GM12865 (cell line): ENCODE measurements around the gene ARMC9.

Experiments used
- DNase-seq: peaks from one replicate; pipeline ENCODE4 v3.0.0; 2010; ENCODE audit warnings: low read depth
- H3K4me3 ChIP-seq: 2 replicates; pipeline ENCODE4 v1.5.1; 2011; ENCODE audit warnings: mild to moderate bottlenecking, low read depth, low read length, control low read depth
- CTCF ChIP-seq: IDR thresholded peaks from 2 replicates; pipeline ENCODE4 v1.5.1; 2011; ENCODE audit warnings: low read length, control low read depth, low read depth, inconsistent platforms; ENCODE audit not compliant: insufficient read depth; ENCODE audit errors: missing control alignments

The ARMC9 gene

GRCh38 chr2:231241755-231242507, 43.5 kb downstream of the ARMC9 start:
- DNase-seq = no peak
- no peak for TF ChIP-seq CTCF
- H3K4me3 ChIP-seq = no peak overlapping the region

- no peak for DNase-seq
- H3K4me3 ChIP-seq = no peak overlapping the region
- no peak for TF ChIP-seq CTCF
These were observed 45.4 kb downstream of the ARMC9 start for GRCh38 chr2:231243866-231244265.

GRCh38 chr2:231244382-231245248, 46.2 kb downstream of the ARMC9 start:
- H3K4me3 ChIP-seq = no peak overlapping the region
- no peak for DNase-seq
- TF ChIP-seq CTCF = no peak

GRCh38 chr2:231245249-231246094, 47.0 kb downstream of the ARMC9 start:
- no peak overlapping the region for H3K4me3 ChIP-seq
- peak; percentile 45 for DNase-seq
- peak; percentile 33 for TF ChIP-seq CTCF

GRCh38 chr2:231246171-231246842, 47.9 kb downstream of the ARMC9 start:
- H3K4me3 ChIP-seq = no peak overlapping the region
- no peak for TF ChIP-seq CTCF
- DNase-seq = no peak

- H3K4me3 ChIP-seq = no peak overlapping the region
- DNase-seq = no peak
- no peak for TF ChIP-seq CTCF
These were observed 51.7 kb downstream of the ARMC9 start for GRCh38 chr2:231250146-231250545.
